Liver (tissue), 9 donors: ENCODE results near the gene DSTN. TPM values are rescaled to one million over a fixed set of nuclear protein-coding genes. Genes with fewer than 3 reads are reported as not detected.

Source experiments
- DNase-seq: peaks from one replicate; pipeline ENCODE4 v3.0.0-alpha.2; 2017; ENCODE audit warnings: low spot score
- H3K27ac ChIP-seq, 2 donors: one replicate each; pipeline ENCODE4 v1.7.0; 2013; ENCODE audit warnings: inconsistent platforms in 2 of 2, low read length in 2 of 2, control low read depth in 1 of 2, low read depth in 1 of 2, mild to moderate bottlenecking in 1 of 2
- H3K27me3 ChIP-seq, 4 donors: one replicate each; pipeline versions ENCODE4 v1.6.1 to v1.7.0; 2013; ENCODE audit warnings: low read length in 3 of 4, inconsistent platforms in 1 of 4, mild to moderate bottlenecking in 1 of 4, moderate library complexity in 1 of 4; ENCODE audit not compliant: control insufficient read depth in 4 of 4, insufficient read depth in 4 of 4
- H3K36me3 ChIP-seq, 4 donors: one replicate each; pipeline versions ENCODE4 v1.6.1 to v1.7.0; 2013; ENCODE audit warnings: low read length in 3 of 4, mild to moderate bottlenecking in 3 of 4, low read depth in 1 of 4, moderate library complexity in 1 of 4; ENCODE audit not compliant: control insufficient read depth in 4 of 4, insufficient read depth in 3 of 4
- H3K4me1 ChIP-seq, 4 donors: one replicate each; pipeline versions ENCODE4 v1.6.1 to v1.7.0; 2013; ENCODE audit warnings: low read length in 3 of 4, mild to moderate bottlenecking in 3 of 4, moderate library complexity in 1 of 4; ENCODE audit not compliant: control insufficient read depth in 4 of 4, insufficient read depth in 4 of 4
- H3K4me3 ChIP-seq, 3 donors: one replicate each; pipeline versions ENCODE4 v1.6.1 to v1.7.0; 2013; ENCODE audit warnings: low read length in 3 of 3, control low read depth in 1 of 3, low read depth in 1 of 3, mild to moderate bottlenecking in 1 of 3
- H3K9ac ChIP-seq, 2 donors: one replicate each; pipeline ENCODE4 v1.7.0; 2013; ENCODE audit warnings: low read length in 2 of 2, mild to moderate bottlenecking in 2 of 2, moderate library complexity in 2 of 2, control low read depth in 1 of 2, low read depth in 1 of 2
- H3K9me3 ChIP-seq, 4 donors: one replicate each; pipeline versions ENCODE4 v1.6.1 to v1.7.0; 2013; ENCODE audit warnings: low read length in 3 of 4; ENCODE audit not compliant: control insufficient read depth in 4 of 4
- ATF3 ChIP-seq: IDR thresholded peaks from 2 replicates; pipeline ENCODE4 v1.6.1; 2016; ENCODE audit warnings: antibody characterized with exemption
- CTCF ChIP-seq: fragments of 150-350 bp; IDR thresholded peaks from 2 replicates; pipeline ENCODE4 v1.5.1; 2017; ENCODE audit warnings: improper control_type of control experiment, low read depth, low read length; ENCODE audit not compliant: missing input control
- EGR1 ChIP-seq, 2 donors: IDR thresholded peaks; 2 replicates each; pipeline ENCODE4 v1.6.1; 2016 to 2018; ENCODE audit warnings: antibody characterized with exemption in 2 of 2, low read depth in 2 of 2
- JUND ChIP-seq, 2 donors: IDR thresholded peaks; 2 replicates each; pipeline ENCODE4 v1.6.1; 2016; ENCODE audit warnings: antibody characterized with exemption in 2 of 2
- NR2F2 ChIP-seq: IDR thresholded peaks from 2 replicates; pipeline ENCODE4 v1.6.1; 2016; ENCODE audit warnings: antibody characterized with exemption
- REST ChIP-seq: IDR thresholded peaks from 2 replicates; pipeline ENCODE4 v1.6.1; 2016; ENCODE audit warnings: antibody characterized with exemption, mild to moderate bottlenecking
- RXRA ChIP-seq, 2 donors: IDR thresholded peaks; 2 replicates each; pipeline ENCODE4 v1.6.1; 2017 to 2018; ENCODE audit warnings: antibody characterized with exemption in 2 of 2, mild to moderate bottlenecking in 1 of 2
- TAF1 ChIP-seq: conservative IDR thresholded peaks from 2 replicates; pipeline ENCODE4 v1.6.1; 2016; ENCODE audit warnings: antibody characterized with exemption, mild to moderate bottlenecking
- YY1 ChIP-seq: IDR thresholded peaks from 2 replicates; pipeline ENCODE4 v1.6.1; 2016; ENCODE audit warnings: antibody characterized with exemption, mild to moderate bottlenecking
- ZBTB33 ChIP-seq: IDR thresholded peaks from 2 replicates; pipeline ENCODE4 v1.6.1; 2016; ENCODE audit warnings: antibody characterized with exemption
- WGBS: extraction: QIAGEN DNeasy Blood & Tissue Kit; methylation state at CpG from one replicate; pipeline ENCODE4 v1.1.7; 2013; 5-methylcytosine and 5-hydroxymethylcytosine counted together
- polyA plus RNA-seq, 2 donors: library from polyadenylated mRNA; stranded (reverse) in 1 of 2; unstranded in 1 of 2; fragments of 200-250 nt in 1 of 2; fragments of >200 nt in 1 of 2; fragmentation: Nextera tagmentation in 1 of 2; extraction: Ambion mirVana in 1 of 2; gene quantifications; one replicate each; pipeline versions ENCODE4 v1.2.1 to v1.2.3, GENCODE V29; 2013 to 2015
- total RNA-seq, 2 donors: library from RNA; depleted of rRNA; stranded (reverse); fragments of >200 nt; gene quantifications; one replicate each; pipeline ENCODE4 v1.2.3, GENCODE V29; 2014
- donor health status: healthy.
- donor health status: healthy.
- donor health status: healthy.
- donor health status: healthy.
- donor health status: healthy.

The DSTN gene
- total and polyA plus RNA-seq, 4 donors, result 39.9 to 137 (median 108) TPM

- H3K9ac ChIP-seq, result no peak overlapping the region
- peaks cover 2 to 32% (median 25%) of the 10 kb centered on the region in 4 donors for H3K4me1 ChIP-seq
- no peak for TF ChIP-seq EGR1 (IDR thresholded peaks at IDR 0.05; ENCODE audit: low read depth in 2 of 2)
- no peak for TF ChIP-seq NR2F2
- H3K36me3 ChIP-seq, result peaks cover 0 to 5% (median 0%) of the 10 kb centered on the region in 4 donors
- H3K27me3 ChIP-seq, result no peaks in the 10 kb centered on the region
- peak overlapping the region in 1 of 2 donors; percentile 68 for H3K27ac ChIP-seq
- WGBS, result 76% methylated on average over 2 of the region's 2 CpGs
- no peak for DNase-seq
- H3K9me3 ChIP-seq, result no peaks in the 10 kb centered on the region
- H3K4me3 ChIP-seq, result no peak overlapping the region
Observed at GRCh38 chr20:17606001-17606400, 36.1 kb downstream of the DSTN start.

- Histone ChIP-seq H3K9me3 (no peaks in the 10 kb centered on the region), H3K36me3 (peaks cover 0 to 7% (median 2%) of the 10 kb centered on the region in 4 donors), H3K27me3 (no peaks in the 10 kb centered on the region), H3K9ac (no peak overlapping the region), H3K4me3 (no peak overlapping the region), H3K27ac (no peak overlapping the region), H3K4me1 (peaks cover 2 to 25% (median 23%) of the 10 kb centered on the region in 4 donors)
- WGBS, result 96% methylated on average over 3 of the region's 3 CpGs
- DNase-seq, result no peak
- no peak for TF ChIP-seq CTCF
- no peak for TF ChIP-seq RXRA (IDR thresholded peaks at IDR 0.05)
- no peak for TF ChIP-seq EGR1 (IDR thresholded peaks at IDR 0.05; ENCODE audit: low read depth in 2 of 2)
- no peak for TF ChIP-seq TAF1
- no peak for TF ChIP-seq ATF3
- no peak for TF ChIP-seq ZBTB33
- TF ChIP-seq YY1, result no peak
- no peak for TF ChIP-seq JUND (IDR thresholded peaks at IDR 0.05)
- TF ChIP-seq REST, result no peak
- TF ChIP-seq NR2F2, result no peak
Observed at GRCh38 chr20:17608701-17609497, 39.0 kb downstream of the DSTN start.
